Ecto neural progenitor cell (in vitro differentiated cells): ENCODE results near the gene CD109.
A peak's percentile ranks its signal among the peaks of the same experiment; 100 is the strongest.
"Not testable (repeated sequence)": the region's sequence is repeated elsewhere in the genome, so short reads cannot be mapped to it uniquely, and the experiment has no call there.

Experiments used
- DNase-seq: peaks from one replicate; pipeline ENCODE4 v3.0.0-alpha.2; 2018; ENCODE audit warnings: low spot score

Gene CD109

DNA sequence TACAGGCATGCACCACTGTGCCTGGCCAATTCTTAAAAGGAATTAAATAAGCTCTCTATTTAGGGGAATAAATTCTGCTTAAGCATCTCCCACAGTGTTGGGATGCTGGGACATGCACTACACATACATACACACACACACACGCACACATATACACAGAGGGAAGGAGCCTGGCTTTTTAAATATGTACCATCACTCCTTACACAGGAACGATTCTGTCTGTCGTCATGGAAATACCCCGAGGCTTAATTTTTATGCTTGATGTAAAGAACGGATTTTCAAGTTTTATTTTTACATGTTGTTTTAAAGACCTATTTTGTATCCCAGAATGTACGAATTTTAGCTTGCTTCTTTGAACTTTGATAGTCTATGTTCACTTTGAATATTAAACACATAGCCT, 95.3 kb downstream of the CD109 start:
- DNase-seq, result no peak

DNA sequence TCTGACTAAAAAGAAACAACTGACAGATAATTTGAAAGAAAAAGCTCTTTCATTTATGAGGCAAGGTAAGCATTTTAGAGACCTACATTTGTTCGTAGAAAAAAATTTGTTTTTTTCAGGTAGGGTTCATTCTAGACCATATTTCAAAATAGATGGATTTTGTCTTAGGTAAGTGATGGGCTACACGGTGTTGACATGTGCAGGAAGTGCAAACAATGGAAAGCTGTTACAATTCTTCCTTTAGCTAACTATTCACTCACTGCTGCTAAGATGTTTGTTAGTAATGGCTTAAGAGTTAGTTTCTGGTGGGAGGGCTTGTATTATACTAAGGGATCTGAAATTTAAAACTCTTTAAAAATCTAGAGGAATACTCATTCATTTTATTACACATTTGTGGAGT, 96.7 kb downstream of the CD109 start:
- DNase-seq, result no peak

DNA sequence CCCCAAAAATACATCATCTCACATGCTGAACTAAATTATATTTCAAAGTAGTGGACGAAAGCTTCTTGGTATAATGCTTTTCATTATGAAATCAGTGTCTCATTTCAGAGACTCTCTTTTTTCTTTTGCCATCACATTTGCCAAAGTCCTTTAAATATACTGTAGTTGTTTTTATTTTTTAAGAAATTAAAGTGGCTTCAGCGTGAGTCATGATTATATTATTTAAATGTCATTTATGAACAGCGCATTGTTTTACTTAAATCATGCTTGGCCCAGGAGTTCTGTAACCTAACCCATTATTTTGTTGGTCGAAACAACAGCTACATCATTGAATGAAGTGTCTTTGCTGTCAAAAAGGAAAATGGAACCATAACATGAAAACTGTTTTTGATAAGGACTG, 100.9 kb downstream of the CD109 start:
- DNase-seq, result no peak

GRCh38 chr6:73797861-73798260, 101.9 kb downstream of the CD109 start:
- DNase-seq, result no peak

DNA sequence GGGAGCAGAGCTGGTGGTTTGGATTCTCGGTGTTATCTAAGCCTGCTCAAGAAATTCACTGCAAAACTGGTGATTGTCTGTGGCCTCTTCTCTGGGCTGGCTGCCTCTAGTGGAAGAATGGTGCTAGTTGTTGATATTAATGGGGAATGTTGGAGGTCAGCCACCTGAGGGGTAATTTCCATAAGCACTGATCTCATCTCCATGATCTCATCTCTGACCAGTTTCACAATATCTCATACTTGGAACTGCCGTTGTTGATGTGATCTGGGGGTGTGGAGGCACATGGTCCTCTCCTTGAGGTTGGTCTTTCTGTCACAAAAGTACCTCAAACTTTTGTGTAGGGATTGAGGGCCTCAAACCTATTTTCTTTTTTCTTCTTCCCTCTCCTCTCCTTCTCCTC, 102.6 kb downstream of the CD109 start:
- DNase-seq, result no peak

- DNase-seq, result no peak
These were observed 105.0 kb downstream of the CD109 start for GRCh38 chr6:73800997-73801396.

DNA sequence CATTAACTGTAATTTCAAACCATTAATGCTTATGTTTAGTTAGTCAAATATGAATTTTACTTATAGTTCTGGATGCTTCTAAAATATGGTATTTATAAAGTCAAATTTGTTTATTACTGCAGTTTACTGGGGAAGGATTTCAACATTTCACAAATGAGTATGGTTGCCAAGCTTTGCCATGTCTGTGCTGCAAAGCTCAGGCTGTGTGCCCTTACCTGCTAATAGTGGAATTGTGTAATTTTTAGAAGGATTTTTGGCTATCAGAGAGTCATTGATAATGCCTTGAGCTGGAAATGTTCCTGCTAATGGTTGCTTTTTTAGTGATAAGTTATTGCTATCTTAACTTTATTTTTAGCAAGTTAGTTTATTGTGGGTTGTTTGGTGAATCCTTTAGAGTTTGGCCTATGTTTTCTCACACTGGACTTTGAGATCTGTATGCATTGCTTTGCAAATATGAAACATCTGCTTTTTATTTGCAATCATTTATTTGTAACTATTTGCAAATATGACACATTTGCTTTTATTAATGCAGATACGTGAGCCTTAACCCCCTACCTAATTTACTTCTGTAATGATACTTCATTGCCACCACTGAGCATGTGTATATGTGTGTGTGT, 105.8 kb downstream of the CD109 start:
- no peak for DNase-seq

DNA sequence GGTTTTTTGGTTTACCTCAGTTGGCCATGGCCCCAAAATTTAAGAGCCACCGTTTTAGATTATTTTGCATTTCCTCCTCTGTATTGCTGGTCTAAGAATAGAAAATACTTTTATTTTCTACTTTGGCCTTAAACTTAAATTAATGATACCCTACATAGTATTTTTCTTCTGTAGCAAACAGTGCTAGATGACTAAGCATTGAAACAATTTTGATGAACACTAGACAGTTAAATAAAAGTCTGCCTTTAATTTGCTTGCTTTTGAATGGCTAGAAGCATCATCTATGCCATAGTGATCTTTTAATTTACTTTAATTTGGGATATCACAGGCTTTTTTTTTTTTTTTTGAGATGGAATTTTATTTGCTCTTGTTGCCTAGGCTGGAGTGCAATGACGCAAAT, 106.4 kb downstream of the CD109 start:
- DNase-seq, result no peak

- peak; percentile 63 for DNase-seq
These were observed 107.7 kb downstream of the CD109 start for GRCh38 chr6:73803562-73804241.

DNA sequence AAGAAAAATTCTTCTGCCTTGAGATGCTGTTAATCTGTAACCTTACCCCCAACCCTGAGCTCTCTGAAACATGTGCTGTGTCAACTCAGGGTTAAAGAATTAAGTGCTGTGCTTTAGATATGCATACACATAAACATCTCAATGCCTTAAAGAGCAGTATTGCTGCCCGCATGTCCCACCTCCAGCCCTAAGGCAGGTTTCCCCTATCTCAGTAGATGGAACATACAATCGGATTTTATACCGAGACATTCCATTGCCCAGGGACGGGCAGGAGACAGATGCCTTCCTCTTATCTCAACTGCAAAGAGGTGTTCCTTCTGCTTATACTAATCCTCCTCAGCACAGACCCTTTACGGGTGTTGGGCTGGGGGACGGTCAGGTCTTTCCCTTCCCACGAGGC, 109.2 kb downstream of the CD109 start:
- not testable (repeated sequence) for DNase-seq

DNA sequence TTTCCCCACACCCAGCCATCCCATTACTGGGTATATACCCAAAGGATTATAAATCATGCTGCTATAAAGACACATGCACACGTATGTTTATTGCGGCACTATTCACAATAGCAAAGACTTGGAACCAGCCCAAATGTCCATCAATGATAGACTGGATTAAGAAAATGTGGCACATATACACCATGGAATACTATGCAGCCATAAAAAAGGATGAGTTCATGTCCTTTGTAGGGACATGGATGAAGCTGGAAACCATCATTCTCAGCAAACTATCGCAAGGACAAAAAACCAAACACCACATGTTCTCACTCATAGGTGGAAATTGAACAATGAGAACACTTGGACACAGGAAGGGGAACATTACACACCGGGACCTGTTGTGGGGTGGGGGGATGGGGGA, 110.0 kb downstream of the CD109 start:
- DNase-seq, result not testable (repeated sequence)

- no peak for DNase-seq
These were observed 115.7 kb downstream of the CD109 start for GRCh38 chr6:73811706-73812105.

DNA sequence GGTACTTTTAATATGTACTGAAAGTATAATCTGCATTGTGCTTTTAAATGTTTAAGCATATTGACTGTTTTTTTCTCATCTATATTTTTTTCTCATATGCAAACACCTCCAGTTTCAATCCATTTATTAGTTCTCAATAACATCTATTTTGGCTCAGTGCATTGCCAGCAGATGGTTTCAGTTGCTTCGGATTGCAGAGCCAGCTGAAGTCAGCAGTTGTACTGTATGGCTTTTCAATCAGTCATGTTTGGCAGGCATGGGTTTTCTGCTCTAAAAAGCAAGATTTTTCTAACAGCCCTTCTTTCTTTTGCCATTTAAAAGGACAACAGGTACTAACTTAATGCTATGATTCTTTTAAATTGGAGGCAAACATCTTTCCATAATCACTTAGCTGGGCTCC, 121.2 kb downstream of the CD109 start:
- DNase-seq, result no peak

- no peak for DNase-seq
These were observed 127.2 kb downstream of the CD109 start for GRCh38 chr6:73823046-73823735.

GRCh38 chr6:73823832-73824231, 127.8 kb downstream of the CD109 start:
- DNase-seq, result no peak

DNA sequence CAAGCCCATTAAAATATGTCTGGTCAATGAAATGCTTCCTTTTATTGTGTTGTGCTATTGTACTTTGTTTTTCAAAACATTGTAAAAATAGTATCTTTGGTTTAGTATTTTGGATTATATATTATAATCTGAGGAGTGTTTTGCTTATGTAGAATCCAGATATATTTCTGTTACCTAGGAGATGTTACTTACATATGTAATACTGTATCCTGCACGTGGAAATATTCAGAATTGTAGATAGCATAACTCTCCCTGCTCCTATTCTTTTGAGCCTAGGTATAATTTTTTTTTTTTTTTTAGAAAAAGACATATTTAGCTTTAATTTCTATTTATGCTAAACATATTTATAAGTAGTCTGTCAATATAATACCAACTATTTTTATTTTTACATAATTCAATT, 130.6 kb downstream of the CD109 start:
- no peak for DNase-seq

DNA sequence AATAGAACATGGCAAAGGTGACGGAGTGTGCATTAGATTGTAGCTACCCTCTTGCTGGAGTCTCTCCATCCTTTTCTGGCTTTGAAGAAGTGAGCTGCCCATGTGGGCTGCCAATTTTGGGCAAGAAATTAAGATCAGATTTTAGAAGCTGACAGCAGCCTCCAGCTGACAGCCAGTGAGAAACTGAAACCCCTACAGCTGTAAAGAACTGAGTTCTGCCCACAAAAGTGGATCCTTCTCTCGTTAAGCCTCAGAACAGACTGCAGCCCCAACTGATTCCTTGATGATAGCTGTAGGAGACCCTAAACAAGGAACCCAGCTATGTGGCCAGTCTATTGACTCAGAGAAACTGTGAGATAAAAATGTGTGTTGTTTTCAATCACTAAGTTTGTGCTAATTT, 134.1 kb downstream of the CD109 start:
- no peak for DNase-seq

DNA sequence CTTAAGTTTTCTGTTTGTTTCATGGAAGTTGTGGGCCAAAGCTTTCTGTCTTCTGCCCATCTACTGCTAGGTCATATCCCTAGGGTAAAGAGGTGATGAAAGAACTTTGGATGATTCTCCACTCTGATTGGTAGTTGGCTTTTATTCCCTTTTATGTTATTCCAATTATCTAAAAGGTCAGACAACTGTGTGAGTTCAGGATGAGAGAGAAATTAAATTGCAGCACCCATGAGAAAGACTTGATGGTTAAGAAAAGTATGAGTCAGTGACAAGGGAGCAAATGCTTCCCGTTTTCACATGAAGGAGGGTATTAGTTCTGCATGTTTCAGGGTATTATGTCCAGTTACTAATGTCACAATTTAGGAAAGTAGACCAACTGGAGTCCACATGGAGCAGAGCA, 136.3 kb downstream of the CD109 start:
- DNase-seq, result no peak

DNA sequence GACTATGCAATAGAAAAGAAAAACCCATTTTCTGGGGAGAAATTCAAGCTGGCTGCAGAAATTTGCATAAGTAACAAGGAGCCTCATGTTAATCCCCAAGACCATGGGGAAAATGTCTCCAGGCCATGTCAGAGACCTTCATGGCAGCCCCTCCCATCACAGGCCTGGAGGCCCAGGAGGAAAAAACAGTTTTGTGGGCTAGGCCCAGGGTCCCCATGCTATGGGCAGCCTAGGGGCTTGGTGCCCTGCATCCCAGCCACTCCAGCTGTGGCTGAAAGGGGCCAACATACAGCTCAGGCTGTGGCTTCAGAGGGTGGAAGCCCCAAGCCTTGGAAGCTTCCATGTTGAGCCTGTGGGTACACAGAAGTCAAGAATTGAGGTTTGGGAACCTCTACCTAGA, 148.7 kb downstream of the CD109 start:
- DNase-seq, result not testable (repeated sequence)

- DNase-seq, result not testable (repeated sequence)
These were observed 155.0 kb downstream of the CD109 start for GRCh38 chr6:73851048-73851447.

GRCh38 chr6:73854998-73855718, 159.2 kb downstream of the CD109 start:
- DNase-seq, result no peak

GRCh38 chr6:73857341-73857890, 161.4 kb downstream of the CD109 start:
- no peak for DNase-seq

GRCh38 chr6:73858376-73858775, 162.4 kb downstream of the CD109 start:
- no peak for DNase-seq
